Measurements from ENCODE around the gene FRA10AC1.
"Not testable (repeated sequence)": the region's sequence is repeated elsewhere in the genome, so short reads cannot be mapped to it uniquely, and the experiment has no call there.

FRA10AC1 gene

GRCh38 chr10:93703066-93703465, 674 bp upstream of the FRA10AC1 start:
- DNase-seq (ENCODE audit: low spot score): no peak

GRCh38 chr10:93701866-93702209, 554 bp downstream of the FRA10AC1 start:
- DNase-seq (ENCODE audit: low spot score): no peak

GRCh38 chr10:93697207-93697606, 5.2 kb downstream of the FRA10AC1 start:
- no peak for DNase-seq (ENCODE audit: low spot score)

- DNase-seq (ENCODE audit: low spot score): not testable (repeated sequence)
Observed at GRCh38 chr10:93696582-93696981, 5.8 kb downstream of the FRA10AC1 start.

GRCh38 chr10:93695740-93696139, 6.7 kb downstream of the FRA10AC1 start:
- DNase-seq (ENCODE audit: low spot score): no peak

GRCh38 chr10:93687737-93688136, 14.7 kb downstream of the FRA10AC1 start:
- no peak for DNase-seq (ENCODE audit: low spot score)

GRCh38 chr10:93680412-93681047, 21.9 kb downstream of the FRA10AC1 start:
- no peak for DNase-seq (ENCODE audit: low spot score)

- DNase-seq (ENCODE audit: low spot score): no peak
Observed at GRCh38 chr10:93678805-93679587, 23.4 kb downstream of the FRA10AC1 start.

- DNase-seq (ENCODE audit: low spot score): no peak
Observed at GRCh38 chr10:93678386-93678785, 24.0 kb downstream of the FRA10AC1 start.

GRCh38 chr10:93673791-93674190, 28.6 kb downstream of the FRA10AC1 start:
- no peak for DNase-seq (ENCODE audit: low spot score)

- no peak for DNase-seq (ENCODE audit: low spot score)
Observed at GRCh38 chr10:93672890-93673289, 29.5 kb downstream of the FRA10AC1 start.

GRCh38 chr10:93672022-93672678, 30.2 kb downstream of the FRA10AC1 start:
- DNase-seq (ENCODE audit: low spot score): no peak

GRCh38 chr10:93671042-93671441, 31.4 kb downstream of the FRA10AC1 start:
- DNase-seq (ENCODE audit: low spot score): no peak

GRCh38 chr10:93670372-93670771, 32.0 kb downstream of the FRA10AC1 start:
- DNase-seq (ENCODE audit: low spot score): no peak

GRCh38 chr10:93667795-93668194, 34.6 kb downstream of the FRA10AC1 start:
- no peak for DNase-seq (ENCODE audit: low spot score)

- DNase-seq (ENCODE audit: low spot score): no peak
Observed at GRCh38 chr10:93666030-93666429, 36.4 kb downstream of the FRA10AC1 start.

GRCh38 chr10:93657757-93658156, 44.6 kb downstream of the FRA10AC1 start:
- no peak for DNase-seq (ENCODE audit: low spot score)

GRCh38 chr10:93656155-93656554, 46.2 kb downstream of the FRA10AC1 start:
- DNase-seq (ENCODE audit: low spot score): no peak

GRCh38 chr10:93654201-93654600, 48.2 kb downstream of the FRA10AC1 start:
- DNase-seq (ENCODE audit: low spot score): no peak

GRCh38 chr10:93652857-93653256, 49.5 kb downstream of the FRA10AC1 start:
- no peak for DNase-seq (ENCODE audit: low spot score)

- DNase-seq (ENCODE audit: low spot score): no peak
Observed at GRCh38 chr10:93639791-93640190, 62.6 kb downstream of the FRA10AC1 start.

GRCh38 chr10:93630625-93631557, 71.5 kb downstream of the FRA10AC1 start:
- no peak for DNase-seq (ENCODE audit: low spot score)
